ENCODE measurements around the gene MMS22L. TPM values are rescaled to one million over a fixed set of nuclear protein-coding genes. Genes with fewer than 3 reads are reported as not detected.

The MMS22L gene
- polyA plus RNA-seq, 1 donor, result 11.7 TPM

- no peak overlapping the region for H3K4me3 ChIP-seq (ENCODE audit: low read length)
- H3K27ac ChIP-seq (ENCODE audit: low read length), result no peak overlapping the region
- H3K27me3 ChIP-seq (ENCODE audit: control insufficient read depth, insufficient read depth, low read length), result no peaks in the 10 kb centered on the region
- H3K4me1 ChIP-seq (ENCODE audit: control insufficient read depth, insufficient read depth, low read length), result no peaks in the 10 kb centered on the region
- DNase-seq, result no peak
- no peaks in the 10 kb centered on the region for H3K9me3 ChIP-seq (ENCODE audit: control insufficient read depth, low read depth, low read length)
- peaks cover 6% of the 10 kb centered on the region for H3K36me3 ChIP-seq (ENCODE audit: control insufficient read depth, insufficient read depth, low read length)
These were observed 131.4 kb downstream of the MMS22L start for GRCh38 chr6:97151601-97152000.

GRCh38 chr6:97150932-97151331, 132.1 kb downstream of the MMS22L start:
- Histone ChIP-seq H3K27ac (ENCODE audit: low read length) (no peak overlapping the region), H3K27me3 (ENCODE audit: control insufficient read depth, insufficient read depth, low read length) (no peaks in the 10 kb centered on the region), H3K9me3 (ENCODE audit: control insufficient read depth, low read depth, low read length) (no peaks in the 10 kb centered on the region), H3K36me3 (ENCODE audit: control insufficient read depth, insufficient read depth, low read length) (peaks cover 6% of the 10 kb centered on the region), H3K4me3 (ENCODE audit: low read length) (no peak overlapping the region), H3K4me1 (ENCODE audit: control insufficient read depth, insufficient read depth, low read length) (no peaks in the 10 kb centered on the region)
- no CpG with 5 or more reads among the region's 3 CpGs for WGBS (ENCODE audit: insufficient coverage, low lambda C conversion rate)
- peak in 1 of 2 donors; percentile 5 for DNase-seq

- H3K27me3 ChIP-seq (ENCODE audit: control insufficient read depth, insufficient read depth, low read length), result no peaks in the 10 kb centered on the region
- no peak overlapping the region for H3K27ac ChIP-seq (ENCODE audit: low read length)
- no peaks in the 10 kb centered on the region for H3K4me1 ChIP-seq (ENCODE audit: control insufficient read depth, insufficient read depth, low read length)
- H3K4me3 ChIP-seq (ENCODE audit: low read length), result no peak overlapping the region
- no peaks in the 10 kb centered on the region for H3K9me3 ChIP-seq (ENCODE audit: control insufficient read depth, low read depth, low read length)
- H3K36me3 ChIP-seq (ENCODE audit: control insufficient read depth, insufficient read depth, low read length), result peaks cover 8% of the 10 kb centered on the region
- DNase-seq, result no peak
- WGBS (ENCODE audit: insufficient coverage, low lambda C conversion rate), result no CpG with 5 or more reads among the region's 1 CpG
These were observed 135.6 kb downstream of the MMS22L start for GRCh38 chr6:97147421-97147820.

GRCh38 chr6:97145691-97146090, 137.3 kb downstream of the MMS22L start:
- Histone ChIP-seq H3K4me3 (ENCODE audit: low read length) (no peak overlapping the region), H3K27me3 (ENCODE audit: control insufficient read depth, insufficient read depth, low read length) (no peaks in the 10 kb centered on the region), H3K27ac (ENCODE audit: low read length) (no peak overlapping the region), H3K4me1 (ENCODE audit: control insufficient read depth, insufficient read depth, low read length) (no peaks in the 10 kb centered on the region), H3K9me3 (ENCODE audit: control insufficient read depth, low read depth, low read length) (no peaks in the 10 kb centered on the region), H3K36me3 (ENCODE audit: control insufficient read depth, insufficient read depth, low read length) (peaks cover 3% of the 10 kb centered on the region)
- no peak for DNase-seq
- WGBS (ENCODE audit: insufficient coverage, low lambda C conversion rate), result no CpG with 5 or more reads among the region's 1 CpG

- no peak for DNase-seq
These were observed 141.3 kb downstream of the MMS22L start for GRCh38 chr6:97141756-97142155.

GRCh38 chr6:97138581-97138980, 144.4 kb downstream of the MMS22L start:
- H3K4me3 ChIP-seq (ENCODE audit: low read length), result no peak overlapping the region
- no peak for DNase-seq
- H3K4me1 ChIP-seq (ENCODE audit: control insufficient read depth, insufficient read depth, low read length), result no peaks in the 10 kb centered on the region
- H3K36me3 ChIP-seq (ENCODE audit: control insufficient read depth, insufficient read depth, low read length), result no peaks in the 10 kb centered on the region
- no peaks in the 10 kb centered on the region for H3K9me3 ChIP-seq (ENCODE audit: control insufficient read depth, low read depth, low read length)
- no peaks in the 10 kb centered on the region for H3K27me3 ChIP-seq (ENCODE audit: control insufficient read depth, insufficient read depth, low read length)
- H3K27ac ChIP-seq (ENCODE audit: low read length), result no peak overlapping the region
- no CpG with 5 or more reads among the region's 1 CpG for WGBS (ENCODE audit: insufficient coverage, low lambda C conversion rate)

More at GRCh38 chr6:97141756-97142155, 141.3 kb downstream of the MMS22L start:
- H3K9me3 ChIP-seq (ENCODE audit: control insufficient read depth, low read depth, low read length), result no peaks in the 10 kb centered on the region
- no peak overlapping the region for H3K27ac ChIP-seq (ENCODE audit: low read length)
- H3K4me3 ChIP-seq (ENCODE audit: low read length), result no peak overlapping the region
- H3K27me3 ChIP-seq (ENCODE audit: control insufficient read depth, insufficient read depth, low read length), result no peaks in the 10 kb centered on the region
- no peaks in the 10 kb centered on the region for H3K4me1 ChIP-seq (ENCODE audit: control insufficient read depth, insufficient read depth, low read length)
- H3K36me3 ChIP-seq (ENCODE audit: control insufficient read depth, insufficient read depth, low read length), result peaks cover 3% of the 10 kb centered on the region

GRCh38 chr6:97136626-97137358, 146.2 kb downstream of the MMS22L start:
- DNase-seq, result no peak
- Histone ChIP-seq H3K9me3 (ENCODE audit: control insufficient read depth, low read depth, low read length) (no peaks in the 10 kb centered on the region), H3K27ac (ENCODE audit: low read length) (no peak overlapping the region), H3K36me3 (ENCODE audit: control insufficient read depth, insufficient read depth, low read length) (no peaks in the 10 kb centered on the region), H3K4me3 (ENCODE audit: low read length) (no peak overlapping the region), H3K4me1 (ENCODE audit: control insufficient read depth, insufficient read depth, low read length) (no peaks in the 10 kb centered on the region), H3K27me3 (ENCODE audit: control insufficient read depth, insufficient read depth, low read length) (no peaks in the 10 kb centered on the region)
- 94% methylated on average over 4 of the region's 7 CpGs for WGBS (ENCODE audit: insufficient coverage, low lambda C conversion rate)

GRCh38 chr6:97133067-97133466, 149.9 kb downstream of the MMS22L start:
- no peak for DNase-seq
- no peaks in the 10 kb centered on the region for H3K9me3 ChIP-seq (ENCODE audit: control insufficient read depth, low read depth, low read length)
- no peak overlapping the region for H3K4me3 ChIP-seq (ENCODE audit: low read length)
- no peak overlapping the region for H3K27ac ChIP-seq (ENCODE audit: low read length)
- WGBS (ENCODE audit: insufficient coverage, low lambda C conversion rate), result no CpG with 5 or more reads among the region's 1 CpG
- H3K4me1 ChIP-seq (ENCODE audit: control insufficient read depth, insufficient read depth, low read length), result no peaks in the 10 kb centered on the region
- no peaks in the 10 kb centered on the region for H3K27me3 ChIP-seq (ENCODE audit: control insufficient read depth, insufficient read depth, low read length)
- no peaks in the 10 kb centered on the region for H3K36me3 ChIP-seq (ENCODE audit: control insufficient read depth, insufficient read depth, low read length)

GRCh38 chr6:97129106-97129505, 153.9 kb downstream of the MMS22L start:
- Histone ChIP-seq H3K4me1 (ENCODE audit: control insufficient read depth, insufficient read depth, low read length) (no peaks in the 10 kb centered on the region), H3K27me3 (ENCODE audit: control insufficient read depth, insufficient read depth, low read length) (no peaks in the 10 kb centered on the region), H3K4me3 (ENCODE audit: low read length) (no peak overlapping the region), H3K9me3 (ENCODE audit: control insufficient read depth, low read depth, low read length) (no peaks in the 10 kb centered on the region), H3K27ac (ENCODE audit: low read length) (no peak overlapping the region), H3K36me3 (ENCODE audit: control insufficient read depth, insufficient read depth, low read length) (no peaks in the 10 kb centered on the region)
- 83% methylated on average over 2 of the region's 2 CpGs for WGBS (ENCODE audit: insufficient coverage, low lambda C conversion rate)
- no peak for DNase-seq

GRCh38 chr6:97128507-97128906, 154.5 kb downstream of the MMS22L start:
- no peak overlapping the region for H3K27ac ChIP-seq (ENCODE audit: low read length)
- H3K36me3 ChIP-seq (ENCODE audit: control insufficient read depth, insufficient read depth, low read length), result no peaks in the 10 kb centered on the region
- no CpG with 5 or more reads among the region's 4 CpGs for WGBS (ENCODE audit: insufficient coverage, low lambda C conversion rate)
- H3K27me3 ChIP-seq (ENCODE audit: control insufficient read depth, insufficient read depth, low read length), result no peaks in the 10 kb centered on the region
- no peak for DNase-seq
- H3K4me3 ChIP-seq (ENCODE audit: low read length), result no peak overlapping the region
- no peaks in the 10 kb centered on the region for H3K4me1 ChIP-seq (ENCODE audit: control insufficient read depth, insufficient read depth, low read length)
- no peaks in the 10 kb centered on the region for H3K9me3 ChIP-seq (ENCODE audit: control insufficient read depth, low read depth, low read length)

- H3K9me3 ChIP-seq (ENCODE audit: control insufficient read depth, low read depth, low read length), result no peaks in the 10 kb centered on the region
- no peaks in the 10 kb centered on the region for H3K4me1 ChIP-seq (ENCODE audit: control insufficient read depth, insufficient read depth, low read length)
- H3K27me3 ChIP-seq (ENCODE audit: control insufficient read depth, insufficient read depth, low read length), result no peaks in the 10 kb centered on the region
- DNase-seq, result no peak
- no peaks in the 10 kb centered on the region for H3K36me3 ChIP-seq (ENCODE audit: control insufficient read depth, insufficient read depth, low read length)
- WGBS (ENCODE audit: insufficient coverage, low lambda C conversion rate), result 71% methylated on average over 2 of the region's 3 CpGs
- no peak overlapping the region for H3K4me3 ChIP-seq (ENCODE audit: low read length)
- H3K27ac ChIP-seq (ENCODE audit: low read length), result no peak overlapping the region
These were observed 159.4 kb downstream of the MMS22L start for GRCh38 chr6:97123652-97124051.
